Adrenal gland (tissue), 12 donors: ENCODE data around the gene KLHL29. TPM values are rescaled to one million over a fixed set of nuclear protein-coding genes. Genes with fewer than 3 reads are reported as not detected.

Source experiments
- DNase-seq, 7 donors: peaks; one replicate each; pipeline ENCODE4 v3.0.0-alpha.2; 2019 to 2020
- H3K27ac ChIP-seq, 5 donors: fragments of 200-600 bp; sonication (generic) in 4 of 5; 1 replicate in 3 of 5; 2 replicates in 2 of 5; pipeline versions ENCODE4 v1.5.1 to v1.8.0; 2016 to 2020; ENCODE audit warnings: mild to moderate bottlenecking in 1 of 5
- H3K27me3 ChIP-seq: fragments of 200-600 bp; 2 replicates; pipeline ENCODE4 v1.8.0; 2021
- H3K36me3 ChIP-seq, 2 donors: fragments of 200-600 bp; replicated peaks in 1 of 2; 1 replicate in 1 of 2; 2 replicates in 1 of 2; pipeline versions ENCODE4 v1.5.1 to v1.8.0; 2018 to 2022
- H3K4me1 ChIP-seq, 2 donors: fragments of 200-600 bp; replicated peaks in 1 of 2; 1 replicate in 1 of 2; 2 replicates in 1 of 2; pipeline versions ENCODE4 v1.5.1 to v1.8.0; 2018 to 2021
- H3K4me3 ChIP-seq, 4 donors: fragments of 200-600 bp; sonication (generic) in 3 of 4; one replicate each; pipeline ENCODE4 v1.5.1; 2016 to 2018
- H3K9me3 ChIP-seq, 3 donors: fragments of 200-600 bp; sonication (generic) in 1 of 3; replicated peaks in 1 of 3; 1 replicate in 2 of 3; 2 replicates in 1 of 3; pipeline versions ENCODE4 v1.5.1 to v1.8.0; 2016 to 2021
- CTCF ChIP-seq, 6 experiments: fragments of 450-650 bp in 4 of 6; fragments of 200-600 bp in 2 of 6; sonication (generic) in 1 of 6; IDR thresholded peaks; 1 replicate in 5 of 6; 2 replicates in 1 of 6; pipeline versions ENCODE4 v1.5.1 to v1.8.0; 2016 to 2021; ENCODE audit warnings: antibody characterized with exemption in 6 of 6, mild to moderate bottlenecking in 2 of 6, moderate library complexity in 1 of 6
- POLR2A ChIP-seq, 2 donors: fragments of 450-650 bp; IDR thresholded peaks; one replicate each; pipeline ENCODE4 v1.6.1; 2017; ENCODE audit warnings: antibody characterized with exemption in 2 of 2, mild to moderate bottlenecking in 2 of 2, moderate library complexity in 1 of 2
- WGBS, 4 donors: extraction: QIAGEN DNeasy Blood & Tissue Kit in 2 of 4; methylation state at CpG; one replicate each; pipeline versions ENCODE4 v1.1.5 to v1.1.7; 2013 to 2017; 5-methylcytosine and 5-hydroxymethylcytosine counted together
- intact Hi-C, 2 donors: fragments of 100-400 bp; cut with DNase I; formaldehyde crosslinking; loops; one replicate each; pipeline versions ENCODE4 v1.14.1 to v1.15.0; 2022 to 2023
- polyA plus RNA-seq, 3 donors: library from polyadenylated mRNA; stranded (reverse); fragments of 200-250 nt in 2 of 3; fragments of 350-450 nt in 1 of 3; fragmentation: Illumina TruSeq in 1 of 3; extraction: RNeasy Lipid Tissue Mini Kit (QIAGEN cat#74804) in 1 of 3; gene quantifications; one replicate each; pipeline ENCODE4 v1.2.3, GENCODE V29; 2013 to 2014
- total RNA-seq, 9 donors: library from RNA; depleted of rRNA in 4 of 9; stranded (reverse); fragments of >200 nt in 4 of 9; fragments of 120-200 nt in 1 of 9; fragmentation: NEBNext Ultra II Directional in 1 of 9; extraction: Animal tissue kit (Norgen Biotek cat#: 25700) in 1 of 9; gene quantifications; one replicate each; pipeline versions ENCODE4 v1.1.0 to v1.2.4, GENCODE V29; 2013 to 2023
- donor health status: healthy with polysubstance abuse.
- donor health status: Bipolar disorder and iron deficiency.
- donor health status: DM: yes; HTN: yes; CAD: no.
- donor health status: DM: no; HTN: no; CAD: no.
- donor health status: DM: no; HTN: no; CAD: no.
- donor health status: DM: yes; HTN: yes; CAD: no.

The KLHL29 gene
- total and polyA plus RNA-seq, 12 donors: 1.9 to 24.5 (median 15.7) TPM

GRCh38 chr2:23478087-23478932 is 93.3 kb downstream of the KLHL29 start:
- intact Hi-C loops: no loop called here
- 80 to 88% (median 81%) methylated on average over 7 to 17 of the region's 17 CpGs for WGBS, 4 donors
- Histone ChIP-seq H3K9me3 (no peaks in the 10 kb centered on the region), H3K27me3 (no peaks in the 10 kb centered on the region), H3K36me3 (no peaks in the 10 kb centered on the region), H3K4me3 (no peak overlapping the region), H3K4me1 (no peaks in the 10 kb centered on the region), H3K27ac (no peak overlapping the region)
- DNase-seq: no peak
- TF ChIP-seq CTCF (IDR thresholded peaks at IDR 0.05): no peak
- TF ChIP-seq POLR2A (IDR thresholded peaks at IDR 0.05): no peak

GRCh38 chr2:23478933-23479683 is 94.1 kb downstream of the KLHL29 start:
- no peak overlapping the region for H3K4me3 ChIP-seq
- 80 to 90% (median 84%) methylated on average over 20 of the region's 20 CpGs for WGBS, 4 donors
- intact Hi-C loops: no loop called here
- H3K36me3 ChIP-seq: no peaks in the 10 kb centered on the region
- H3K27me3 ChIP-seq: no peaks in the 10 kb centered on the region
- no peaks in the 10 kb centered on the region for H3K4me1 ChIP-seq
- DNase-seq: no peak
- no peak overlapping the region for H3K27ac ChIP-seq
- TF ChIP-seq CTCF (IDR thresholded peaks at IDR 0.05) (no peak), POLR2A (IDR thresholded peaks at IDR 0.05) (no peak)
- H3K9me3 ChIP-seq: no peaks in the 10 kb centered on the region

GRCh38 chr2:23480957-23481797 is 96.2 kb downstream of the KLHL29 start:
- Histone ChIP-seq H3K27me3 (no peaks in the 10 kb centered on the region), H3K36me3 (no peaks in the 10 kb centered on the region), H3K4me3 (no peak overlapping the region), H3K9me3 (no peaks in the 10 kb centered on the region), H3K4me1 (peaks cover 6 to 16% of the 10 kb centered on the region in 2 donors), H3K27ac (peak overlapping the region in 1 of 5 donors; percentile 39)
- 68 to 83% (median 73%) methylated on average over 16 to 17 of the region's 17 CpGs for WGBS, 4 donors
- intact Hi-C loops: no loop called here
- DNase-seq: no peak
- no peak for TF ChIP-seq CTCF (IDR thresholded peaks at IDR 0.05)
- no peak for TF ChIP-seq POLR2A (IDR thresholded peaks at IDR 0.05)

GRCh38 chr2:23482188-23482587 is 97.2 kb downstream of the KLHL29 start:
- no peak for DNase-seq
- H3K36me3 ChIP-seq: no peaks in the 10 kb centered on the region
- no peak overlapping the region for H3K27ac ChIP-seq
- WGBS, 4 donors: 78 to 89% (median 86%) methylated on average over 9 of the region's 9 CpGs
- H3K4me3 ChIP-seq: no peak overlapping the region
- H3K27me3 ChIP-seq: no peaks in the 10 kb centered on the region
- peaks cover 16 to 26% of the 10 kb centered on the region in 2 donors for H3K4me1 ChIP-seq
- H3K9me3 ChIP-seq: no peaks in the 10 kb centered on the region
- intact Hi-C loops: no loop called here
- TF ChIP-seq POLR2A (IDR thresholded peaks at IDR 0.05): no peak
- no peak for TF ChIP-seq CTCF (IDR thresholded peaks at IDR 0.05)
